ENCODE results near the gene TIPRL.
"Not testable (repeated sequence)": the region's sequence is repeated elsewhere in the genome, so short reads cannot be mapped to it uniquely, and the experiment has no call there.

Gene TIPRL

DNA sequence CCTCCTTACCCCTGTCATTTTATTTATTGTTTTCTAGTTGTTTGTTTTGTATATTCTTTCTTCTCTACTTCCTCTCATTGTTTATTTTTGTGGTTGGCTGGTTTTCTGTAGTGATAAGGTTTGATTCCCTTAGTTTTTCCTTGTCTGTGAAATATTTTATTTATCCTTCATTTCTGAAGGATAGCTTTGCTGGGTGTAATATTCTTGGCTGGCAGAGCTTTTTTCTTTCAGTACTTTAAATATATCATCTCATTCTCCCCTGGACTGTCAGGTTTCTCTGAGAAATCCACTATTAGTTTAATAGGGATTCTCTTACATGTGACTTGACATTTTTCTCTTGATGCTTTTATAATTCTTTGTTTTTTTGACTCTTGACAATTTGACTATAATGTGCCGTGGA, 18.8 kb upstream of the TIPRL start:
- no peak for DNase-seq

DNA sequence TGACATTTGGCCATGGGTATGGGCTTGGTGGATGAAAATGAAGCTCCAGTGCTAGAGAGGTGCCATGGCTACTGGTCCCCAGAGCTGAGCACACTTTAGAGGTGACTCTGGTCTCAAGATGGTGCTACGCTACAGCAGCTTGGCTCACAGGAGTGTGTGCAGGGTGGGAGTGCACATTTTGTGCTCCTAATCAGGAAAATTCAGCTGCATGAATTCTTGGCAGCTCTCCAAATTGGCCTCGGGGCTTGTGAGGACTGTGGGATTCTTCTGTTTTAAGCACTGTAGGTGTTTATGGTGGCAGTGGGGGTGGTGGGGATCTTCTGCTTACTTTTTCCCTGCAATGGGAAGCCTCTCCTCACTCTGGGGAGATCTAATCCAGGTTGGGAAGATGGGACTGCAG, 17.3 kb upstream of the TIPRL start:
- no peak for DNase-seq

DNA sequence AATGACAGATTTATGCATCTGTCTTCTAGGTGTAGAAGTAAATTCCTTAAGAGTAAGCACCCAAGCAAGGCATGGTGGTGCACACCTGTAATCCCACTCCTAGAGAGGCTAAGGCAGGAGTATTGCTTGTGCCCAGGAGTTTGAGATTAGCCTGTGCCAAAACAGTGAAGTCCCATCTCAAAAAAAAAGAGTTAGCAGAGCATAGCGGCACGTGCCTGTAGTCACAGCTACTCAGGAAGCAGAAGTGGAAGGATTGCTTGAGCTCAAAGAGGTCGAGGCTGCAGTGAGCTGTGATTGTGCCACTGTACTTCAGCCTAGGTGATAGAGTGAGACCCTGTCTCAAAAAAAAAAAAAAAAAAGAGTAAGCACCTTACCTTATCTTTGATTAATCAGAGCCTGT, 15.1 kb upstream of the TIPRL start:
- peak; percentile 23 for DNase-seq

DNA sequence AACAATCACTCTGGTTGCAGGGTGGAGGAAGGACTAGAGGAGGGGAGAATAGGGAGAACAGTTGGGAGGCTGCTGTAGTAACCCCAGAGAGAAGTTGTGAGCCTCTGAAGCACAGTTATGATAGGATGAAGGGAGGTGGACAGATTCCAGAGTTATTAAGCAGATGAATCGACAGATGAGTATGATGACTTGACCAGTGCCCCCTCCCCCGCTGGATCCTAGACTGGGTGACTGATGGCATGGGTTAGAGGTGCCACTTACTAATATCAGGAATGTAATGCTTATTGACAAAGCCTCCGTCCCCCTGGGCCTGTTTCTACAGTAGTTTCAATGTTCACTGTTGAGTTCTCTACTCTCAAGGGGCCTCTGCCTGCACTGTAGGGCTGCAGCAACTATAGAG, 14.0 kb upstream of the TIPRL start:
- no peak for DNase-seq

DNA sequence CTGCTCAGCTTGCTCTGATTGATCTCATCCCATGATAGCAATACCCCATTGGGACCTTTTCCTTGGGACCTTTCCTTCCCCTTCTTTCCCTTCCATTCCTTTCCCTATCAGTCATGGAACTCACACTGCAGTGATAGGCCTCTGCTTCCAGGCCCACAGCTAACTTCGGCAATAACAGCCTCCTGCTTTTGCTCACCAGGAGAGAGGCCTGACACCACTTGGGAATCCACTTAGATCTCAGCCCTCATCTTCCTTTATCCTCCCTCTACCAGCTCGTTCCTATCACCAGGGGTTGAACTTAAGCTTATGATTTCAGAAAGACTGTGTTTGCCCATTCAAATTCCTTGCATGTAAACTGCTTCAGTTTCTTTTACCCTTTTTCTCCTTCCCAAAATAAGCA, 11.0 kb upstream of the TIPRL start:
- no peak for DNase-seq

DNA sequence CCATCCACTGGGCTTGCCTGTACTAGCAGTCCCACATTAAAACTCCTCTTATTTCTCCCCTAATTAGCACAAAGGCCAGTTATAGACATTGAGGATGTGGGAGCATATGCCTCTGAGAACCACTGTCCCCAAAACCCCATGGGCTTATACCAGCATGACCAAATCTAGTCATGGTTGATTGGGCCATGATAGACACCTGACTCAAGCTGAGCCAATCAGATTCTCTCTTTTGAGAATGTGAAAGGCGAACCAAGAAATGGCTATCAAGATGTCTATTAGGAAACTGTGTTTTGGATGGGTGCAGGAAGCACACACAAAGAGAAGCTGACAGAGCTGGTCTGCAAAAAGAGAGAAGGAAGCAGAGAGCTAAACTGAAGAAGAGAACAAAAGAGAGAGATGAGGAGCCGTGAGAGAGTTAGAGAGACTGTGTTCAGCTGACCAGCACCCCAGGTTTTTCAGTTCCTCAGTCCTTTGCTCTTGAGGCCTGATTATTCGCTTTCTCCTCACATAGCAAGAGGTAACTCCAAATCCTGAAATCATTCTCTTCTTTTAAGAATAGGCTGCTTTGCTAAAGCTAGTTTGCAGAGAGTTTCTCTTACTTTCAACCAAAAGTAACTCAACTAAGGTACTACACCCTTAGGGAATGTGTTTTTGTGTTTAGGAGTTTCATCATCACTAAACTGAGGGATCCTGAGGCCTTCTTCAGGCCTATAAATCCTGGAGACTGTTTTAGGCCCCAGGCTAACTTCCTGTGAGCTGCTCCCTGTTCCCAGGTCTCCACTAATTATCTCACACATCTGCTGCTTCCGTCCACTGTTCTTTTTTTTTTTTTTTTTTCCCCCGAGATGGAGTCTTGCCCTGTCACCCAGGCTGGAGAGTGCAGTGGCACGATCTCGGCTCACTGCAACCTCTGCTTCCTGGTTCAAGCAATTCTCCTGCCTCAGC, 7.9 kb upstream of the TIPRL start:
- DNase-seq: no peak

DNA sequence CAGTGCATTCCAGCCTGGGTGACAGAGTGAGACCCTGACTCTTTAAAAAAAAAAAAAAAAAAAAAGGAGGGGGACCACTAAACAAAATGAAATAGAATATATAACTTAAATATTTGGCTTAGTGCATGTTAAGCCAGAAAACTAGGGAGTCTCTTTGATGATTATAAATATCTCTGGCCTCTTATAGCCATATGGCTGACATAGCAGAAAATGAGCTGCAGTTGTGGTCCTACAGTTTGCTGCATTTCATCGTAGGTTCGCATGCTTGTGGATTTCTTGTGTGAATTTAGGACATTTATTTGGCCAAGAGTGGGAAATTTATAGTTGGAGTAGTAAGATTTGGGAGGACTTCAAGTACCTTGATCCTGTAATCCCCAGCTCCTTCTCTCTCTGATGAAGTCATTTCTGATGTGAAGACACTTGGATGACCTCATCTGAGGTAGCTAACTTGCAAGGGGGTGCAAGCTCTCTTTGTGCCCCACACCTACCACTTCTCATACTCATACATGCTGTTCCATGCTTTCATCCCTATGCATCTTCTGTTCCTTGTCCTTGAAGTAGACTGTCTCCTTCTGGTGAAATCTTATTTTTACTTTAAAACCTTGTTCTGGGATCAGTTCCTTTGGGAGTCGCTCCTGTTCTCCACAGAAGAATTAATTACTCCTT, 6.4 kb upstream of the TIPRL start:
- no peak for DNase-seq

DNA sequence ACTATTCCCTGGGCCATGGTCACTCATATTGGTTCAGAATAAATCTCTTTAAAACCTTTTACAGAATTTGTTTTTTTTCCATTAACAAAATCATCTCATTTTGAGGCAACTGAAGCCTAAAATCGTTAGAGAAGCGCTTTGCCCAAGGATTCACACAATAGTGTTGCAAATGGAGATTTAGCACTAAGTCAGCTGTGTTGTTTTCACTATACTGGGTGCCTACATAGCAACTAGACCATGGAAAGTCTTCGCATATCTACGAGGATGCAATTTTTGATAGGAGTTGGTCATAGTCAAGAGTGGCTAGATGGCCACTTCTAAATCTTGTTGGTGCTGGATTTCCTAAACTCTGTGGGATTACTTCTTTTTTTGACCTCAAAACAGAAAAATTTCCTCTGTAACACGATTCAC, 530 bp upstream of the TIPRL start:
- DNase-seq: no peak

DNA sequence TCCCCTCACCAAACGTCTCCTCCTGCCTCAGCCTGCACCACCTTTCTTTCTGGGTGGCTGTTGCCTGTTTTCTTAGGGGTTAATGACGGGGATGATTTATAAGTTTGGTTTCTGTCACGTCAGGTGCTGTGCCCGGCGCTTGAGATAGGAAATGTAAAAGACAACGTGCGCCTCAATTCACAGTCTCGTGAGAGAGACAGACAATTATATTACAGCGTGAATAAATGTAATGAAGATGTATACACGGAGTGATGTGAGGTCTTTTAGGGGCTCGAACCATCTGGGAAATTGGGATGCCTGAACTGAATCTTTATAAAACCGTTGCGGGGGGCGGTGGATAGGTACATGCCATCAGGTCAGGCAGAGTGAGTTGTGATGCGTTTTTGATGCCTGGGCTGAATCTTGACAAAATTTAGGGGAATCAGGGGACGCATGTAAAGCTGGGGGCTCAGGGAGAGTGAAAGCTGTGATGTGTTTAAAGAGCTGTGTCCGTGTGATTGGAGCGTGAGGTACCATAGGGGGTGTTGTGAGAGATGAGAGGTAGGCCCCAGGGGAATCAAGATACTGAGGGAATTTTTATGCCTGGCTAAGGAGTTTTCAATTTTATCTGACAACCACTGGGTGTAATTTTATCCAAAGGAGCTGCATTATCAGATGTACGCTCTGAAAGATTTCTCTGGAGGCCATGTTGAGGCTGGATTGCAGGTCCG, 831 bp downstream of the TIPRL start:
- peak; percentile 7 for DNase-seq

DNA sequence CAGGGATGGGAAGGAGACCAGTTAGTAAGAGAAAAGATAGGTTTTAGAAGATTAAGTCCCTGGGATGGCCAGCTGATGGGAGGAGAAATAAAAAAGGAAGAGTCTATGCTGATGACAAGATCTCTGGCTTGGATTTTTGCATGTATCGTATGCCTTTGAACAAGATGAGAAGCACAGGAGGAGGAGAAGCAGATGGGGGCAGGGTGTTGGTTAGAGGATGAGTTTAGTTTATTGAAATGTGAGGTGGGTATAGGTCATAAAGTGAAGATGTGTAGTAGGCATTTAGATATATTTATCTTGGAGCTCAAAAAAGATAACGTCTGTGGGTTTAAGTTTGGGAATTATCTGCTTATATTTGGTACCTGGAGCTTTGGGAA, 1.4 kb downstream of the TIPRL start:
- peak; percentile 9 for DNase-seq

DNA sequence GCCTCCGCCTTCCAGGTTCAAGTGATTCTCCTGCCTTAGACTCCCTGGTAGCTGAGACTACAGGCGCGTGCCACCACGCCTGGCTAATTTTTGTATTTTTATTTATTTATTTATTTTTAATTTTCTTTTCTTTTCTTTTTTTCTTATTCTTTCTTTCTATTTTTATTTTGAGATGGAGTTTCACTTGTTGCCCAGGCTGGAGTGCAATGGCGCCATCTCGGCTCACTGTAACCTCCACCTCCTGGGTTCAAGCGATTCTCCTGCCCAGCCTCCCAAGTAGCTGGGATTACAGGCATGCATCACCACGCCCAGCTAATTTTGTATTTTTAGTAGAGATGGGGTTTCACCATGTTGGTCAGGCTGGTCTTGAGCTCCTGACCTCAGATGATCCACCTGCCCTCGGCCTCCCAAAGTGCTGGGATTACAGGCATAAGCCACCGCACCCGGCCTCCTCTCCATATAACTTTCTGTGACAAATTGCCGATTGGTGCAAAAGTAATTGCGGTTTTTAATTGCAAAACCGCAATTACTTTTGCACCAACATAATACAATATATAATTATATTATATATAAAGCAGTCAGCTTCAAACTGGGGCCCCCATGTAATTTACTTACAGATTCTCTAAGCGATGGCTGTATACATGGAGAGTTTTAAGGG, 2.4 kb downstream of the TIPRL start:
- not testable (repeated sequence) for DNase-seq

DNA sequence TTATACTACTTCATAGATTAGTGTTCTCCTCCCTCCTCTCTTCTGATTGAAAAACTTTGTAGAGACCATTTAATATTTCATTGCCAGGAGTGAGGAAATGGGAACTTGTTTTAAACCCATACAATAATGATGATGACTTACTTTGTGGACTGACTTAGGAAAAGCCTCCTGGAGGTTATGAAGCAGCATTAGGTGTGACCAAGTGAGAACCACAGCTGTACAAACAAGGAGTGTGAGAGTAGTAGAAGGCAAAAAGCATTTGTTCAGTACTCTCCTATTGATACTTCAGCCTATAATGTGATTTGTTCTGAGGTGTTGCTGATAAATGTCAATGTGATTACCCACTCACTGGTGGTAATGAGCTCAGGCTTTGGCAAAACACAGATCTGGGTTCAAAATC, 8.4 kb downstream of the TIPRL start:
- no peak for DNase-seq

DNA sequence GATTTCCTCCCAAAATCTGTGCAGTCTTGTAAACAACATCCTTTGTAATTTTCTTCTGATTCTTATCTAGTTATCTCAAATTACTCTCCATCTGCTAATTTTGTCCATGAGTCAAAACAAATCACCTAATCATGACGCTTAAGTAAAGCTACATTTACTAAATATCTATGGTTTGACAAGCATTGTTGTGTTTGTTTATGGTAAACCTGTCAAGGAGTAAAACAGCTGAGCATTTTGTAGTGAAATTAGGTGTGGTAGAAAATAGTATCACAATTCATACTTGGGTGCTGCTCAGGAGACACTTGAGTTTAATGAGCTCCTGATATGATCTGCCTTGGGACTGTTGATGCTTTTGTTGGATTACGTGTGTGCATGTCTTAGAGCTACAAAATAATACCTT, 11.6 kb downstream of the TIPRL start:
- no peak for DNase-seq

DNA sequence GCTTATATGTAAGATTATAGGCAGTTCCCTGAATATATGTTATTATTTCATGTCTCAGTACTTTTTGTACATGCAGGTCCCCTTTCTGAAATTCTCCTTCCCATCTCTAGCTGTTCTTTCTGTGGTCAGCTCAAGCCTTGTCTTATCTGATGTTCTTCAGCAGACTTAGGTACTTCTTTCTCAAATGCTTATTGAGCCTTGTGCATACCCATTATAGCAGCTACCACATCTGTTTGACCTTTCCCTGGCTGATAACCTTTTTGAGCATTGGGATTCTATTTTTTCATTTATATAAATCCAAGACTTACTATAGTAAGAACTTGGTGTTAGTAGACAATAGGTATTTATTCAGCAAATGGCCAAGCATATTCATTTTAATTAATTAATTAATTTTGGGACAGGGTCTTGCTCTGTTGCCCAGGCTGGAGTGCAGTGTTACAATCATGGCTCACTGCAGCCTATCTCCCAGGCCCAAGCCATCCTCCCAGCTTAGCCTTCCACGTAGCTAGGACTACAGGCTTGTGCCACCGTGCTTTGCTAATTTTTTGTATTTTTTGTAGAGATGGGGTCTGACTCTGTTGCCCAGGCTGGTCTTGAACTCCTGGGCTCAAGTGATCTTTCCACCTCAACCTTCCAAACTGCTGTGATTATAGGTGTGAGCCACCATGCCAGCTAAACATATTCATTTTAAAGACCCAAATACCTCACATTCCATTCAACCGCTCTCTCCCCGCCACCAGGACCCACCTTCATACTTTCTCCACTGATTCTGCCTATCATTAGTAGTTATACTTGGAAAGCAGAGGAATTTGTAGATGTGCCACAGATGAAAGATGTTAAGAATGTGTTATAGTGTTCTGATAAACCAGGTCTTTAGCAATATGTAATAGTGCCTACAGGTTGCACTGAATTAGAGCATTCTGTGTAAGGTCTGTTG, 16.7 kb downstream of the TIPRL start:
- DNase-seq: no peak

DNA sequence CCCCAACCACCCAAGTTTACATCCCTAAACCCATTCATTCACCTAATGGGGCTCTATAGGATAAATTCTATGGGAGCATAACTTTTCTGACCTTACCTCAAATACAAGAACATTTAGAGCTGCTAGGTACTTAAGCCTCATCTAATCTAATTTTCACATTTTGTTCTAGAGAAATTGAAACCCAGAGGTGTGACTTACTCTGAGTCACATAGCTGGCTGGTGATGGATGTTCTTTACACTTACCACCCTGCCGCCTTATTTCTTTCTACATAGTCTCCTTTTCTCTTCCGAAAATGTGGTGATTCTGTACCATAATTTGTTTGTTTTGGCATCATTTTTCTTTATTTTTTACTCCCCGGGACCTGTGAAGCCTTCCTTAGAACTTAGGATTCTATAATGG, 20.3 kb downstream of the TIPRL start:
- no peak for DNase-seq

DNA sequence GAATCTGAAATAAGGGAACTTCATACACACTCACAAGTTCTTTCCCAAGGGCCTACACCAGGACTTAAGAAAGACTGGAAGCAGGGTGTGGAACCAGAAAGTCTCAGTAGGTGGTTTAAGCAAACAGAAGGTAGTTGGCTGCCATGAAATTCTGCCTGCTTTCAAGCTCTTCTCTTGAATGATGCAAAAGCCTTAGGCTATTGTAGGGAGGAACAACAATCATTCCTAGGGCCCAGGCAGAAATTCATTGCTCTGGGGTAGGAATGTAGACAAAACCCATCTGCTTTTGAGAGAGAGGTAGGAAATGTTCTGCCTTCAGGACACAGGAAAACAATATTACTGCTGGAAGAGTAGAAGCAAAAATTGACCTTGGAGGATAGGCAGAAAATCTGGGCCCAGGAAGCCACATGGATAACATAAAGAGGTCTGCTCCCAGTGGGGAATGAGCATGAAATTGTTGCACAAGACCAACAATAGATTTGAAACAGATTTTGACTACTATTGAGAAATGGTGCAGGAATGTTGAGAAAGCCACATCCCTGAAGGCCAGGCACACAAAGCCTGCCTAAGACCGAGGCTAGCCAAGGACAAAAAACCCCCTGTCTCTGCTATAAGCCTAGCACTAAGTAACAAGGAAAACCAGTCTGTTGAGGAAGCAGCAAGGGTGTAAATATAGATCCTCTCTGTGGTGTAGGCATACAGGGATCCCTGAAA, 24.3 kb downstream of the TIPRL start:
- no peak for DNase-seq

DNA sequence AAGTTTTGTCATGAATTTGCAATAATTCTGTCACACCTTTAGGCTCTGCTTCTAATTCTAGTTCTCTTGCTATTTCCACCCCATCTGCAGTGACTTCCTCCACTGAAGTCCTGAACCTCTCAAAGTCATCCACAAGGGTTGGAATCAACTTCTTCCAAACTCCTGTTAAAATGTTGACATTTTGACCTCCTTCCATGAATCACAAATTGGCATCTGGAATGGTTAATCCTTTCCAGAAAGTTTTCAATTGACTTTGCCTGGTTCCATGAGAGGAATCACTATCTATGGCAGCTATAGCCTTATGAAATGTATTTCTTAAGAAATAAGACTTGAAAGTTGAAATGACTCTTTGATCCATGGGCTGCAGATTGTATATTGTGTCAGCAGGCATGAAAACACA, 27.3 kb downstream of the TIPRL start:
- no peak for DNase-seq

DNA sequence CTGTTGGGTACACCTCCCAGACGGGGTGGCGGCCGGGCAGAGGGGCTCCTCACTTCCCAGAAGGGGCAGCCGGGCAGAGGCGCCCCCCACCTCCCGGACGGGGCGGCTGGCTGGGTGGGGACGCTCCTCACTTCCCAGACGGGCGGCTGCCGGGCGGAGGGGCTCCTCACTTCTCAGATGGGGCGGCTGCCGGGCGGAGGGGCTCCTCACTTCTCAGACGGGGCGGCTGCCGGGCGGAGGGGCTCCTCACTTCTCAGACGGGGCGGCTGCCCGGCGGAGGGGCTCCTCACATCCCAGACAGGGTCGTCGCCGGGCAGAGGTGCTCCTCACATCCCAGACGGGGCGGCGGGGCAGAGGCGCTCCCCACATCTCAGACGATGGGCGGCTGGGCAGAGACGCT, 28.9 kb downstream of the TIPRL start:
- not testable (repeated sequence) for DNase-seq

DNA sequence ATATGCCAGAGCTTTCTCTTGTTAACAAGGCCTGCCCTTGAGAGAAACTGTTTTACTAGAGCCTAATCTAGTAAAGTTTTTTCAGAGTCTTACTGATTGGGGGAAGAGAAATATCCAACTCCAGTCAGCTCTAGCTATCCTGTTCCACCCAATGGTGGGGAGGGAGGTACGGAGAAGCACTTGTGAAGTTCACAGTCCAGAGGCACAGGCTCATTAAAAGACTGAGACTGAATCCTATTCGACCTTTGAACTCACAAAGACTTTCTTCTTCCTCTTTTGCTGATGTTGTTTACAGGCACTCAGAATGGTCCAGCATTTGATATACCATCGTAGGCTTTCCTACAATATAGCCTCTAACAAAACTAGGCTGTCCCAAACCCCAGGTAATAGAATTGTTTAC, 31.6 kb downstream of the TIPRL start:
- no peak for DNase-seq

DNA sequence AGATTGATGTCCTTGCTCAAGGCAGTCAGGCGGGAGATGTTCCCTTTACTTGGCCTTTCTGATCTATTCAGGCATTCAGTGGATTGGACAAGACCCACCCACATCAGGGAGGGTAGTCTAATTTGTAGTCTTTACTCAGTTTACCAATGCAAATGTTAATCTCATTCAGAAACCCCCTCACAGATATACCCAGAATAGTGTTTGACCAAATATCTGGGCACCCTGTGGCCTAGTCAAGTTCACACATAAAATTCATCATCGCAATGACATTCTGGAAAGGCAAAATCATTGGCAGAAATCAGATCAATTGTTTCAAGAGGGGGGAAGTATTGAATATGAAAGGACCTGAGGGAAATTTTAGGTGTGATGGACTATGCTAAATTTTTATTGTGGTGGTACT, 34.6 kb downstream of the TIPRL start:
- no peak for DNase-seq

DNA sequence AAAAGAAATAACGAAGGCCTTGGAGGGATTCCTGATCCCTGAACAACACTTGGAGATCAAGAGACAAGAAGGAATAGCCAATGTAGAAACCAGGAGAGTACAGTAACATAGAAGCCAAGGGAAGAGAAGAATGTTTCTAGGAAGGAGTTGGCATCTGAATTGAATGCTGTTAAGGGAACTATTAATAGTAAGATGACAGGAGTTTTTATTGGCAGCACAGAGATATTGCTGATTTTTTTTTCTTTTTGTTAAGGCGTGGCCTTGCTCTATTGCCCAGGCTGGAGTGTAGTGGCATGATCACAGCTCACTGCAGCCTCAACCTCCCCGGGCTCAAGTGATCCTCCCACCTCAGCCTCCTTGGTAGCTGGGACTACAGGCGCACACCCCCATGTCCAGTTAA, 37.4 kb downstream of the TIPRL start:
- no peak for DNase-seq

DNA sequence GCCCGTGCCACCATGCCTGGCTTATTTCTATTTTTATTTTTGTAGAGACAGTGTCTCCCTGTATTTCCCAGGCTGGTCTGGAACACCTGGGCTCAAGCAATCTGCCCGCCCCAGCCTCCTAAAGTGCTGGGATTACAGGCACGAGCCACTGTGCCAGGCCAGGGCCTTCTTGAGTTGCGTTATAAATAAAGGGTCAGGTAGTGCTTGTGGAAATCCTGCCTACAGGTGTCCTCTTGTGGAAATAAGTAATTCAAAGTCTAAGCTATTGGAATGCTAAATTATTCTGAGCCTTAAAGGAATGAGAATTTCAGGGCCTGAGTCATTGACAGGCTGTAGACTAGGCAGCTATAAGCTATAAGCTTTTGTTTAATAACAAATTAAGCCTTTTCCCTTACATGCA, 38.9 kb downstream of the TIPRL start:
- DNase-seq: no peak
